ENCODE results near the gene EIF2S1. TPM values are rescaled to one million over a fixed set of nuclear protein-coding genes. Genes with fewer than 3 reads are reported as not detected.
A peak's percentile ranks its signal among the peaks of the same experiment; 100 is the strongest.

The EIF2S1 gene
- total and polyA plus RNA-seq, 4 donors = 53.8 to 81.0 (median 59.1) TPM

- no peaks in the 10 kb centered on the region for H3K27me3 ChIP-seq (ENCODE audit: control insufficient read depth in 1 of 2, insufficient read depth in 2 of 2, low read length in 1 of 2)
- no peaks in the 10 kb centered on the region for H3K4me1 ChIP-seq (ENCODE audit: control insufficient read depth in 1 of 2, insufficient read depth in 2 of 2, low read length in 2 of 2)
- 17 to 24% methylated on average over 7 of the region's 7 CpGs for WGBS, 2 donors
- intact Hi-C loops (cut with DNase I) = no loop called here
- H3K4me3 ChIP-seq (ENCODE audit: low read length in 2 of 2) = no peak overlapping the region
- no peak overlapping the region for H3K27ac ChIP-seq (ENCODE audit: low read depth in 1 of 2, low read length in 2 of 2)
- H3K9me3 ChIP-seq (ENCODE audit: control insufficient read depth, low read length) = no peaks in the 10 kb centered on the region
- H3K36me3 ChIP-seq (ENCODE audit: control insufficient read depth in 1 of 2, insufficient read depth in 2 of 2, low read length in 1 of 2) = no peaks in the 10 kb centered on the region
- no peak for ATAC-seq (ENCODE audit: low FRiP score)
- DNase-seq = no peak
Measured at GRCh38 chr14:67432050-67432564, 72.0 kb downstream of the EIF2S1 start.

- no peaks in the 10 kb centered on the region for H3K4me1 ChIP-seq (ENCODE audit: control insufficient read depth in 1 of 2, insufficient read depth in 2 of 2, low read length in 2 of 2)
- no peaks in the 10 kb centered on the region for H3K9me3 ChIP-seq (ENCODE audit: control insufficient read depth, low read length)
- intact Hi-C loops (cut with DNase I) = no loop called here
- peak in 1 of 2 donors; percentile 9 for DNase-seq
- no peak overlapping the region for H3K4me3 ChIP-seq (ENCODE audit: low read length in 2 of 2)
- no peak for ATAC-seq (ENCODE audit: low FRiP score)
- WGBS, 2 donors = 88% methylated on average over 5 of the region's 5 CpGs
- H3K27ac ChIP-seq (ENCODE audit: low read depth in 1 of 2, low read length in 2 of 2) = no peak overlapping the region
- H3K36me3 ChIP-seq (ENCODE audit: control insufficient read depth in 1 of 2, insufficient read depth in 2 of 2, low read length in 1 of 2) = no peaks in the 10 kb centered on the region
- no peaks in the 10 kb centered on the region for H3K27me3 ChIP-seq (ENCODE audit: control insufficient read depth in 1 of 2, insufficient read depth in 2 of 2, low read length in 1 of 2)
Measured at GRCh38 chr14:67435603-67436002, 75.5 kb downstream of the EIF2S1 start.

Other genes with a start within 250 kb of the EIF2S1 start
- gene GARIN2, start 170.9 kb upstream of the EIF2S1 start, total RNA-seq = under 1 TPM in 1 of 2 donors, not detected in 1; 0.45 TPM
- gene GARIN2, start 170.9 kb upstream of the EIF2S1 start, polyA plus RNA-seq = under 1 TPM in 1 of 2 donors, not detected in 1; 0.13 TPM
- gene PALS1, start 118.9 kb upstream of the EIF2S1 start, total RNA-seq = 10 to 100 TPM; 24.9 to 26.8 TPM
- gene PALS1, start 118.9 kb upstream of the EIF2S1 start, polyA plus RNA-seq = 10 to 100 TPM in 1 of 2 donors, 1 to 10 TPM in 1; 7.4 to 10.4 TPM
- 10 to 100 TPM; 47.7 to 50.3 TPM for gene ATP6V1D, start 524 bp upstream of the EIF2S1 start, total RNA-seq
- 10 to 100 TPM; 37.6 to 65.4 TPM for gene ATP6V1D, start 524 bp upstream of the EIF2S1 start, polyA plus RNA-seq
- 1 to 10 TPM; 1.3 to 1.9 TPM for gene PLEK2, start 51.8 kb downstream of the EIF2S1 start, total RNA-seq
- 1 to 10 TPM in 1 of 2 donors, under 1 TPM in 1; 0.87 to 5.3 TPM for gene PLEK2, start 51.8 kb downstream of the EIF2S1 start, polyA plus RNA-seq
- 1 to 10 TPM; 2.2 to 4.8 TPM for gene TMEM229B, start 128.4 kb downstream of the EIF2S1 start, total RNA-seq
- gene TMEM229B, start 128.4 kb downstream of the EIF2S1 start, polyA plus RNA-seq = 1 to 10 TPM in 1 of 2 donors, under 1 TPM in 1; 0.28 to 2.4 TPM
- 1 to 10 TPM; 1.6 to 3.9 TPM for gene PLEKHH1, start 173.0 kb downstream of the EIF2S1 start, total RNA-seq
- gene PLEKHH1, start 173.0 kb downstream of the EIF2S1 start, polyA plus RNA-seq = 10 to 100 TPM in 1 of 2 donors, under 1 TPM in 1; 0.59 to 14.0 TPM
- gene PIGH, start 239.9 kb downstream of the EIF2S1 start, total RNA-seq = 10 to 100 TPM; 17.9 to 18.0 TPM
- 10 to 100 TPM; 16.3 to 35.7 TPM for gene PIGH, start 239.9 kb downstream of the EIF2S1 start, polyA plus RNA-seq